Neural progenitor cell (in vitro differentiated cells): ENCODE data around the gene CLEC4D.

Experiments
- CTCF ChIP-seq: fragments of 200-600 bp; sonication (generic); IDR thresholded peaks from 2 replicates; pipeline ENCODE4 v1.5.1; 2017; ENCODE audit warnings: antibody characterized with exemption, mild to moderate bottlenecking
- EZH2 ChIP-seq: fragments of 200-600 bp; sonication (generic); IDR thresholded peaks from 2 replicates; pipeline ENCODE4 v1.6.1; 2017; ENCODE audit warnings: antibody characterized with exemption, mild to moderate bottlenecking, moderate library complexity
- EZH2phosphoT487 ChIP-seq: fragments of 200-600 bp; sonication (generic); IDR thresholded peaks from 2 replicates; pipeline ENCODE4 v1.6.1; 2017; ENCODE audit warnings: antibody characterized with exemption

GRCh38 chr12:8562310-8562709 lies 49.0 kb downstream of the CLEC4D start:
- no peak for TF ChIP-seq EZH2phosphoT487
- TF ChIP-seq EZH2 = no peak
- TF ChIP-seq CTCF = peak; percentile 32
